HG02759 (cell line): Measurements from ENCODE around the gene PPM1H.

Source experiments
- ATAC-seq: cut with Tn5 transposase; IDR thresholded peaks from one replicate; pipeline ENCODE4 v1.9.1; 2021; ENCODE audit warnings: mild to moderate bottlenecking, moderate library complexity; ENCODE audit not compliant: unreplicated experiment

Gene PPM1H

DNA sequence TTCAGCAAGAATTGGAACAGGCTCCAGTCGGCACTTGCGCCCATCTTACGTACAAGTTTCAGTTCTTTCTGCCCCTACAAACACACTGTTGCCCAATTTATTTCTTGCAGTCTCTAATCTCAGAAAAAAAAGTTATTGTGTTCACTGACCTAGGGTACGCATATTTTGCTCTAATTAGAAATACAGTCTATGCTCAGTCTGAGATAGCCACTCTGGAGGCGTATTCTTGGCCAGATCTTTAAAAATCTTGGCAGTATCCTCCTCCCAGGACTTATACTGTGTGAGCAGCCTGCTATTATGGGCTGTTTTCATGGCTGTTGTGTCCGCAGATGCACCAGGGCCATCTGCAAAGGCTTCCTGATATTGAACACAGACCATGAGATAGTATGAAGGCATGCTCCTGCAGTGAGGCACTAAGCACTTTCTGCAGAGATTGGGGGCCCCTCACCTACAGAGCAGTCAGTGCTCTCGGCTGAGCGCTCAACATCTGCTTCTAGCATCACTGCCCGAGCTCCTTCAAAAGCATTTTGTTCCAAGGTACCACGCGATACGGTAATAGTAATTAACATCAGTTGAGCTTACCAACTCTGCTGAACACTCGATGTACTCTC, 57.9 kb downstream of the PPM1H start:
- ATAC-seq: no peak

DNA sequence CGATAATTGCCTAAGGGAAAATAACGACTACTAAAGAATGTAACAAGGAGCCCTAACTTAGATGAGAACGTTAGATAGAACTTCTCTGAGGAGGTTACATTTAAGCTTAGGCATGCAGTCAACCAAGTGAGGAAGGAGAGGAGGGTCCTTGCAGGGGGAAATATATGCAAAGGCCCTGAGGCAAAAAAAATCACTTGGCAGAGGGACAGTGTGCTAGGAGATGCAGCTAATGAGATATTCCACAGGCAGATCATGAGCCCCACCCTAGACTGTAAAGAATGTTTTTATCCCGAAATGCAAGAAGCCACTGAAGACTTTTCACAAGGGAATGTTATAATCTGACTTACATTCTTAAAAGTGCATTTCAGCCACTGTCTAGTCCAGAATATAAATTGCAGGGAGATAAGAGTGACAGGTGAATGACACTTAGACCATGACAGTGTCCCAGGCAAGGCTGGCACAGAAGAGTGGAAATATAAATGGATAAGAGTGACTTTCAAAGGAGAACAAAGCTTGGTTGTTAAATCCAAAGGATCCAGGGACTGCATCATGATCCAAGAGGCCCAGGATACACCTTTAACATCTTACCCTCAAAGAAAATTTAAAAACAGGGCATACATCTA, 61.0 kb downstream of the PPM1H start:
- ATAC-seq: no peak

- no peak for ATAC-seq
Observed at GRCh38 chr12:62873116-62873825, 61.7 kb downstream of the PPM1H start.

DNA sequence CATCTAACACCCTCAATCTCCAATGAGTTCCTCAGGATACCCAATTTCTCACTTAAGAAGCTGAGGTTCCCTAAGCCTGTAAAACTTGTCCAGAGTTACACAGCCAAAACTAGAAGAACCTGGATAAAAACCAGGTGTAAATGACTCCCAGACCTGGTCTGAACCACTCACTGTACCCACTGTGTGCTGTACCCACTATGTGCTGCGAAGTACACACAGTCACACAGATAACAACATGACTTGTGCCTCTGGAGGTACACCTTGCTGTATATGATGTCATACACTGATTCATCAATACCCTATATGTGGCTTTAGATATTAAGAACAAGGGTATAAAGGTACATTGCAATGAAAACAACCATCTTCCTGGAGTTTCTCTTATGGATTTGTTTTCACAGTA, 66.1 kb downstream of the PPM1H start:
- ATAC-seq: no peak

DNA sequence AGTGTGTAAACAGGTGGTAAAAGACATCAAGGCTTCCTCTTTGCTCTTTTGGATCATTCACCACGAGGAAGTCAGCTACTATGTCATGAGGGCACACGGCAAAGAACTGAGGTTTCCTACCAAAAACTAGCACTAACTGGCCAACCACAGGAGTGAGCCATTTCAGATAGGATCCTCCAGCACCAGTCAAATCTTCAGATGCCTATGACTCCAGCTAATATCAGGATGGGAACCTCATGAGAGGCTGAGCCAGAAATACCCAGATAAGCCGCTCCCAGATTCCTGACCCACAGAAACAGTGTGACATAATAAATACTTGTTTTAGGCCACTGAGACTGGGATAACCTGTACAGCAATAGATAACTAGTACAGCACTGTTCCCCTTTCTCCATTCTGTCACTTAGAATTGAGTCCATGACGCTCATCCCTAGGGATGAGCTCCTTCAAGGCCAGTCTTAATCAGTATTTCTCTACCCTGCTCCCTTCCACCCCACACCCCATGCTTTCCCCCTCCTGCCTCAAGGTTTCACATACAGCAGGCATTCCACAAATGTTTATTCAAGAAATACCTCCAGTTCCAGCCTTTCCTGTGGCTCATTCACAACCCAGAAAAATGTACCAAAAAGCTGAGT, 68.4 kb downstream of the PPM1H start:
- no peak for ATAC-seq

DNA sequence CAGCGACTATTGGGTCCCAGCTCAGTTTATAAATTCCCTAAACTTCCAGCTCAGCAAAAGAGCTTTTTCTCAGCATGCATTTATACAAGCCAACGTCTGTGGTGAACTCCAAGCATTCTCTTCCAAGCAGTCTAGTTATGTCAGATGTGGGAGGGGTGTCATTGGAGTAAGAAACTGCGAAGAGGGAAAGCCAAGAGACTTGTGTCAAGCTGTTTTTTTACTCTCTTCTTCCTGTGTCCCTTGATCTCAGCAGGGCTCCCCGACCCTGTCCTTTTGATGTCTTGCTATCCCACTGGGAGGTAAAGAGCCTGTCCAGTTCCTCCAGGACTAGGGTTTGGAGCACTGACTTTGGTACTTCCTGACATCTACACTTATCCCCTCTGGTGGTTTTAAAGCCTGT, 69.0 kb downstream of the PPM1H start:
- ATAC-seq: no peak

GRCh38 chr12:62865065-62865464, 69.9 kb downstream of the PPM1H start:
- ATAC-seq: no peak

GRCh38 chr12:62862259-62862881, 72.6 kb downstream of the PPM1H start:
- ATAC-seq: no peak

- no peak for ATAC-seq
Observed at GRCh38 chr12:62861586-62861985, 73.4 kb downstream of the PPM1H start.

- ATAC-seq: no peak
Observed at GRCh38 chr12:62860501-62861411, 74.2 kb downstream of the PPM1H start.

DNA sequence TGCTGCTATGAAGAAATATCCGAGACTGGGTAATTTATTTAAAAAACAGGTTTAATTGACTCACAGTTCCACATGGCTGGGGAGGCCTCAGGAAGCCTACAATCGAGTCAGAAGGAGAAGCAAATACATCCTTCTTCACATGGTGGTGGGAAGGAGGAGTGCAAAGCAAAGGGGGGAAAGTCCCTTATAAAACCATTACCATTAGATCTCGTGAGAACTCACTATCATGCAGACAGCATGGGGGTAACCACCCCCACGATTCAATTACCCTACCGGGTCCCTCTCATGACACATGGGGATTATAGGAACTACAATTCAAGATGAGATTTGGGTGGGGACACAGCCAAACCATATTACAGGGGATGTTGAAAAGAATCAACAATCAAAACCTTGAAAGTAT, 74.9 kb downstream of the PPM1H start:
- ATAC-seq: no peak

GRCh38 chr12:62859321-62859737, 75.6 kb downstream of the PPM1H start:
- ATAC-seq: no peak

DNA sequence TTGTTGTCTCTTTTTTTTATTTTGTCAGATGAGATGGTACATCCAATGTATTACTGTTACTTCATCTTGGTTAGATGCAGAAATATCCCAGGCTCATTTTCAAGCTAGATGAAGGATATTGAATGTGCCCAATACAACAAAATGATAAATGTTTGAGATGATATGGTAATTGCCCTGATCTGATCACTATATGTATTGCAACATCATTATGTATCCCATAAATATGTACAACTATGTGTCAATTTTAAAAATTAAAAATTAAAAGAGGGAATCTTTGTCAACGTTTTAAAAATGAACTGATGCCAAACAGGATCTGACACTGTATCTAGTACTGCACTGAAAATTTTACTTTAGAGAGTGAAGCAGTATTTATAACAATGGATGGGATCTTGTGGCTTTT, 78.5 kb downstream of the PPM1H start:
- ATAC-seq: no peak

DNA sequence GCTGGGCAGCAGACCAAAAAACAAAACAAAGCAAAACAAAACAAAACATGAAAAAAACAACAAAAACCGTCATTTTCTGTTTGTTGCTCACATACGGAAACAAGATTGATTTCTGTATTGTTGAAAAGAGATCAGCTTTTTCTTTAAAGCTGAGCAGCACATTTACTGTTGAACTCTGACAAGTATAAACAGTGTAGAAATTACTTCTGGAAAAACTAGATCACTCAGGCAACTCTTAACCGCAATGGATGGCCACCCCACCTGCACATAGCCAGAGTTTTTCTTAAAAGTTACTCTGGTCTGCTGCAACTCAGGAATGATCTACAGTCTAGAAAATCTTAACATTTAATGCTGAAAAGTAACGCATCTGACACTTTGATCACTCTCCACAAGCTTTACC, 80.9 kb downstream of the PPM1H start:
- no peak for ATAC-seq

DNA sequence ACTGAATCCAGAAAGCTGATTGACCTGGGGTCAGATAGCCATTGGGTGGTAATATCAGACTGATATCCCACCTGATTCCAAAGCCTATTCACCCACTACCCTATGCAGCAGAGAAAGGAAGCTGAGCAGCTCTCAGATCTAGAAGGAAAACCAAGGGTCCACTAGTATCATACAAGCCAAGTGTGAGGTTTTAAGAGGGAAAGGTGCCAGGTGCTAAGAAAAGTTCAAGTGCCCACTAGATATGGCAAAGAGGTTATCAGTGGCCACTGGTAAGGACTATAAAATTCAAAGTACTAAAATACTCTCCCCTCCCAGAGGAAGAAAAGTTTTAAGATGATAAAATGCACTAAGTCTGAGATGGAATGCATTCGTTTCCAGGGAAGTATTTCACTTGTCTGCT, 85.6 kb downstream of the PPM1H start:
- ATAC-seq: no peak

- peak; percentile 44 for ATAC-seq
Observed at GRCh38 chr12:62848418-62848817, 86.5 kb downstream of the PPM1H start.

DNA sequence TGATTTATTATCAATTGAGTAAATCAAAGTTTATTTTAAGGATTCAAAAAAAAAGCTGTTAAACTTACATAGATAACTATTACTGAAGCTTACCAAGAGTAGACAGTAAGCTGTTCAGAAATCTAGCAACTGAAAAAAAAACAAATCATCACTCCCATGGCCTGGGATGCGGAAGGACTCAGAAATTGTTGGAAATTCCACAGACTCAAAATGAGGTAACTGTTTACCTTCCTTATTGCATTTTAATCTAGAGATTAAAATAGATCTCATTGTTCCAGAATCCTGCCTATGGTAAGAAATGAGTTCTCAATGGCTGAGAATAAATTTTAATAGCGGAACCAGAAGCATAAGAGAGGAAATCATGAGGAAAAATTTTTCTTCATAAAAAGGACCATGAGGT, 87.2 kb downstream of the PPM1H start:
- no peak for ATAC-seq

DNA sequence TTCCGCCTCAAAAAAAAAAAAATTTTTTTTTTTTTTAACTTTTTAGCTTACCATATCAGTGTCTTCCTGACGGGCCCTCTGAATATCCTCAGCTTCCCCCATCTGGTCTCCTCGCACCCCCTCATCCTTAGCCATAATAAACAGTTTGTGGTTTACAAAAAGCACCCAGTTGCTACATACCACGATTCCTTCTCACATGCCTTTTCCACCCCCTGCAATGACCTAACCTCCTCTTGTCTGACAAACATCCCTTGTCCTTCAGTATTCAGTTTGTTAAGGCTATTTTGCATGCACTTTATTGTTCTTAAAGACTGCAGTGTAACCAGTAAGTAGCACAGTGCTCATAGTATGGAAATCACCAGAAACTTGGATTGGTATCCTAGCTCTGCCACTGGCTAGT, 88.5 kb downstream of the PPM1H start:
- ATAC-seq: no peak

DNA sequence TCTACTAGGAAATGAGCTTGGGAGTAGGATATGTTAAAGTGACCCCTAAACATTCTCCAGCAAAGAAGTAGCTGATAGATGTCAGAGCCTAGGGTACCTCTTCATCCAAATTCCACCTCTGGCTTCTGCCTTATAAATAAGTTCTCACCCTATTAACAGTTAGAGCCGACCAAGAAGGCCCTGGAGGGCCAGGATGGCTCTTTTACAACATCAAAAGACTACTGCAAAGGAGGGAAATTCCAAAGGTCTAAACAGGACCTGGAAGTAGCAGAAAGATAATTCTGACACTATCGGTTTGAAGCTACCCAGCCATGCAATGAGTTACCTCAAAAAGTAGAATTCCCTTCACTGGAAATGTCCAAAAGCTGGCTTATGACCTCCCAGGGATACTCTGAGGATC, 90.0 kb downstream of the PPM1H start:
- ATAC-seq: no peak

GRCh38 chr12:62843716-62844115, 91.2 kb downstream of the PPM1H start:
- no peak for ATAC-seq
